Mesodermal cell (in vitro differentiated cells): ENCODE results near the gene IQCK.

Source experiments
- H3K27ac ChIP-seq: 2 replicates; pipeline ENCODE4 v1.7.0; 2013; ENCODE audit warnings: mild to moderate bottlenecking, low read depth, low read length, moderate library complexity; ENCODE audit not compliant: severe bottlenecking
- H3K36me3 ChIP-seq: 2 replicates; pipeline ENCODE4 v1.7.1; 2013; ENCODE audit warnings: mild to moderate bottlenecking, low read length, moderate library complexity; ENCODE audit not compliant: control insufficient read depth, insufficient read depth
- H3K4me1 ChIP-seq: one replicate; pipeline ENCODE4 v1.7.1; 2013; ENCODE audit warnings: mild to moderate bottlenecking, low read length; ENCODE audit not compliant: insufficient read depth, control insufficient read depth, poor library complexity, severe bottlenecking
- H3K4me3 ChIP-seq: 2 replicates; pipeline ENCODE4 v1.7.0; 2013; ENCODE audit warnings: low read length, control low read depth, mild to moderate bottlenecking; ENCODE audit not compliant: insufficient read depth, poor library complexity, severe bottlenecking; ENCODE audit errors: extremely low read depth
- H3K9me3 ChIP-seq: 2 replicates; pipeline ENCODE4 v1.7.1; 2013; ENCODE audit warnings: mild to moderate bottlenecking, low read length, moderate library complexity; ENCODE audit not compliant: control insufficient read depth
- WGBS, 2 experiments: methylation state at CpG; one replicate each; pipeline ENCODE4 v1.1.5; 2013; ENCODE audit warnings: missing lambda C conversion rate in 2 of 2; ENCODE audit not compliant: insufficient coverage in 2 of 2; 5-methylcytosine and 5-hydroxymethylcytosine counted together

IQCK gene

GRCh38 chr16:19837331-19837980 is 119.4 kb downstream of the IQCK start:
- Histone ChIP-seq H3K27ac (peak overlapping the region; percentile 42), H3K36me3 (no peaks in the 10 kb centered on the region), H3K9me3 (no peaks in the 10 kb centered on the region), H3K4me1 (no peaks in the 10 kb centered on the region), H3K4me3 (no peak overlapping the region)
- 88 to 89% methylated on average over 2 to 4 of the region's 6 CpGs for WGBS, 2 experiments

- no peak overlapping the region for H3K4me3 ChIP-seq
- H3K4me1 ChIP-seq: no peaks in the 10 kb centered on the region
- WGBS, 2 experiments: 48 to 49% methylated on average over 12 to 13 of the region's 13 CpGs
- no peaks in the 10 kb centered on the region for H3K36me3 ChIP-seq
- H3K9me3 ChIP-seq: no peaks in the 10 kb centered on the region
- peak overlapping the region; percentile 42 for H3K27ac ChIP-seq
These were observed 120.1 kb downstream of the IQCK start for GRCh38 chr16:19837984-19838707.

GRCh38 chr16:19840524-19841110 is 122.5 kb downstream of the IQCK start:
- WGBS, 2 experiments: 100% methylated on average over 3 of the region's 3 CpGs; no CpG with 5 or more reads in 1 of the 2 experiments

GRCh38 chr16:19841184-19841583 is 123.1 kb downstream of the IQCK start:
- Histone ChIP-seq H3K9me3 (no peaks in the 10 kb centered on the region), H3K36me3 (no peaks in the 10 kb centered on the region), H3K27ac (no peak overlapping the region), H3K4me3 (no peak overlapping the region), H3K4me1 (no peaks in the 10 kb centered on the region)
- WGBS, 2 experiments: 90 to 92% methylated on average over 2 of the region's 3 CpGs

More at GRCh38 chr16:19840524-19841110, 122.5 kb downstream of the IQCK start:
- Histone ChIP-seq H3K4me3 (no peak overlapping the region), H3K36me3 (no peaks in the 10 kb centered on the region), H3K9me3 (no peaks in the 10 kb centered on the region), H3K27ac (no peak overlapping the region), H3K4me1 (no peaks in the 10 kb centered on the region)

- H3K9me3 ChIP-seq: no peaks in the 10 kb centered on the region
- no peaks in the 10 kb centered on the region for H3K4me1 ChIP-seq
- no peaks in the 10 kb centered on the region for H3K36me3 ChIP-seq
- H3K27ac ChIP-seq: no peak overlapping the region
- WGBS, 2 experiments: 86 to 100% methylated on average over 1 to 2 of the region's 6 CpGs
- no peak overlapping the region for H3K4me3 ChIP-seq
These were observed 124.5 kb downstream of the IQCK start for GRCh38 chr16:19842426-19843157.

GRCh38 chr16:19843371-19843770 is 125.3 kb downstream of the IQCK start:
- no CpG with 5 or more reads among the region's 1 CpG for WGBS, 2 experiments
- no peaks in the 10 kb centered on the region for H3K4me1 ChIP-seq
- H3K27ac ChIP-seq: no peak overlapping the region

GRCh38 chr16:19844945-19845641 is 127.0 kb downstream of the IQCK start:
- H3K4me1 ChIP-seq: no peaks in the 10 kb centered on the region
- no peak overlapping the region for H3K4me3 ChIP-seq
- H3K36me3 ChIP-seq: no peaks in the 10 kb centered on the region
- H3K9me3 ChIP-seq: no peaks in the 10 kb centered on the region
- peak overlapping the region; percentile 12 for H3K27ac ChIP-seq
- WGBS, 2 experiments: 90% methylated on average over 8 of the region's 11 CpGs

More at GRCh38 chr16:19843371-19843770, 125.3 kb downstream of the IQCK start:
- no peaks in the 10 kb centered on the region for H3K9me3 ChIP-seq
- no peak overlapping the region for H3K4me3 ChIP-seq
- no peaks in the 10 kb centered on the region for H3K36me3 ChIP-seq

- WGBS, 2 experiments: 91 to 100% methylated on average over 4 of the region's 5 CpGs
- H3K27ac ChIP-seq: no peak overlapping the region
- no peak overlapping the region for H3K4me3 ChIP-seq
- H3K9me3 ChIP-seq: no peaks in the 10 kb centered on the region
- peaks cover 5% of the 10 kb centered on the region for H3K4me1 ChIP-seq
- H3K36me3 ChIP-seq: no peaks in the 10 kb centered on the region
These were observed 128.4 kb downstream of the IQCK start for GRCh38 chr16:19846436-19846835.

- 89 to 95% methylated on average over 3 of the region's 3 CpGs for WGBS, 2 experiments
- Histone ChIP-seq H3K4me1 (peaks cover 5% of the 10 kb centered on the region), H3K9me3 (no peaks in the 10 kb centered on the region), H3K4me3 (no peak overlapping the region), H3K36me3 (no peaks in the 10 kb centered on the region), H3K27ac (no peak overlapping the region)
These were observed 130.7 kb downstream of the IQCK start for GRCh38 chr16:19848756-19849155.

GRCh38 chr16:19850131-19850817 is 132.2 kb downstream of the IQCK start:
- Histone ChIP-seq H3K27ac (no peak overlapping the region), H3K9me3 (no peaks in the 10 kb centered on the region)
- 92 to 94% methylated on average over 8 to 10 of the region's 11 CpGs for WGBS, 2 experiments

More at GRCh38 chr16:19850131-19850817, 132.2 kb downstream of the IQCK start:
- no peak overlapping the region for H3K4me3 ChIP-seq
- H3K36me3 ChIP-seq: no peaks in the 10 kb centered on the region
- peaks cover 5% of the 10 kb centered on the region for H3K4me1 ChIP-seq
